ENCODE data around the gene CATSPER2.
"Not testable (repeated sequence)": the region's sequence is repeated elsewhere in the genome, so short reads cannot be mapped to it uniquely, and the experiment has no call there.

DNA sequence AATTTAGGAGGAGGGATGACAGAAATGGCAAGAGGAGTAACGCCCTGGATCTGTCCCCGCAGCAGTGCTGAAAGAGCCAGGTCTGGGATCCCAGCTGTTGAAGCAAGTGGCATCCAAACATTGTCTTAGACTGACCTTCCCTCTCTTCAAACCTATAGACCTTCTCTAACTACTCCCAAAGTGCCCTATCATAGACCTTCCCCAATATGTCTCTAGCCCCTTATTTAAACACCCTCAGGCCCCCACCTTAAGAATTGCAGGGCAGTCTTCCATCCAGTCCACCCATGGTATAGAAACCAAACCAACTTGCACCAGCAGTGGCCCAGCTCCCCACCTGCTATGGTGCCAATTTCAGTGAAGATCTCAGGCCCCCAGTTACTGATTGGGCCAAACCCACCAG, 48.4 kb downstream of the CATSPER2 start:
- TF ChIP-seq, protein P1, sequence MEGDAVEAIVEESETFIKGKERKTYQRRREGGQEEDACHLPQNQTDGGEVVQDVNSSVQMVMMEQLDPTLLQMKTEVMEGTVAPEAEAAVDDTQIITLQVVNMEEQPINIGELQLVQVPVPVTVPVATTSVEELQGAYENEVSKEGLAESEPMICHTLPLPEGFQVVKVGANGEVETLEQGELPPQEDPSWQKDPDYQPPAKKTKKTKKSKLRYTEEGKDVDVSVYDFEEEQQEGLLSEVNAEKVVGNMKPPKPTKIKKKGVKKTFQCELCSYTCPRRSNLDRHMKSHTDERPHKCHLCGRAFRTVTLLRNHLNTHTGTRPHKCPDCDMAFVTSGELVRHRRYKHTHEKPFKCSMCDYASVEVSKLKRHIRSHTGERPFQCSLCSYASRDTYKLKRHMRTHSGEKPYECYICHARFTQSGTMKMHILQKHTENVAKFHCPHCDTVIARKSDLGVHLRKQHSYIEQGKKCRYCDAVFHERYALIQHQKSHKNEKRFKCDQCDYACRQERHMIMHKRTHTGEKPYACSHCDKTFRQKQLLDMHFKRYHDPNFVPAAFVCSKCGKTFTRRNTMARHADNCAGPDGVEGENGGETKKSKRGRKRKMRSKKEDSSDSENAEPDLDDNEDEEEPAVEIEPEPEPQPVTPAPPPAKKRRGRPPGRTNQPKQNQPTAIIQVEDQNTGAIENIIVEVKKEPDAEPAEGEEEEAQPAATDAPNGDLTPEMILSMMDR (conservative IDR thresholded peaks at IDR 0.05; ENCODE audit: low read length) = not testable (repeated sequence)
- TF ChIP-seq EZH2phosphoT487 (IDR thresholded peaks at IDR 0.05; ENCODE audit: borderline replicate concordance, low read depth, low read length) = not testable (repeated sequence)

All from OCI-LY7 (cell line).